ENCODE measurements around the gene PAQR8. TPM values are rescaled to one million over a fixed set of nuclear protein-coding genes. Genes with fewer than 3 reads are reported as not detected.
"Not testable (repeated sequence)": the region's sequence is repeated elsewhere in the genome, so short reads cannot be mapped to it uniquely, and the experiment has no call there.

Gene PAQR8
- polyA plus RNA-seq, 4 donors = 19.9 to 31.4 (median 28.6) TPM

GRCh38 chr6:52405243-52405642 lies 43.3 kb downstream of the PAQR8 start:
- no peak for DNase-seq (ENCODE audit: low read depth in 4 of 4, low spot score in 2 of 4)

GRCh38 chr6:52407467-52407866 lies 45.5 kb downstream of the PAQR8 start:
- DNase-seq (ENCODE audit: low read depth in 4 of 4, low spot score in 2 of 4) = no peak

GRCh38 chr6:52409499-52409898 lies 47.5 kb downstream of the PAQR8 start:
- no peak for DNase-seq (ENCODE audit: low read depth in 4 of 4, low spot score in 2 of 4)

GRCh38 chr6:52410979-52411378 lies 49.0 kb downstream of the PAQR8 start:
- DNase-seq (ENCODE audit: low read depth in 4 of 4, low spot score in 2 of 4) = no peak

- no peak for DNase-seq (ENCODE audit: low read depth in 4 of 4, low spot score in 2 of 4)
These were observed 50.0 kb downstream of the PAQR8 start for GRCh38 chr6:52411911-52412310.

- no peak for DNase-seq (ENCODE audit: low read depth in 4 of 4, low spot score in 2 of 4)
These were observed 53.4 kb downstream of the PAQR8 start for GRCh38 chr6:52415333-52415732.

- no peak for DNase-seq (ENCODE audit: low read depth in 4 of 4, low spot score in 2 of 4)
These were observed 54.1 kb downstream of the PAQR8 start for GRCh38 chr6:52415917-52416628.

GRCh38 chr6:52416629-52417151 lies 54.7 kb downstream of the PAQR8 start:
- peak in 2 of 4 donors; percentile 46 to 72 for DNase-seq (ENCODE audit: low read depth in 4 of 4, low spot score in 2 of 4)

GRCh38 chr6:52417675-52418111 lies 55.7 kb downstream of the PAQR8 start:
- DNase-seq (ENCODE audit: low read depth in 4 of 4, low spot score in 2 of 4) = no peak

- no peak for DNase-seq (ENCODE audit: low read depth in 4 of 4, low spot score in 2 of 4)
These were observed 56.7 kb downstream of the PAQR8 start for GRCh38 chr6:52418606-52419005.

- DNase-seq (ENCODE audit: low read depth in 4 of 4, low spot score in 2 of 4) = peak; percentile 91 to 97 (median 95)
These were observed 58.1 kb downstream of the PAQR8 start, which contains the start of gene EFHC1 for GRCh38 chr6:52419809-52420667. EFHC1 (plus strand) TSS chr6:52420342; CDS start chr6:52420411, 69 bp downstream.

GRCh38 chr6:52420668-52421358 lies 58.9 kb downstream of the PAQR8 start:
- no peak for DNase-seq (ENCODE audit: low read depth in 4 of 4, low spot score in 2 of 4)

- no peak for DNase-seq (ENCODE audit: low read depth in 4 of 4, low spot score in 2 of 4)
These were observed 60.2 kb downstream of the PAQR8 start for GRCh38 chr6:52422156-52422555.

- DNase-seq (ENCODE audit: low read depth in 4 of 4, low spot score in 2 of 4) = no peak
These were observed 61.5 kb downstream of the PAQR8 start for GRCh38 chr6:52423448-52423847.

- DNase-seq (ENCODE audit: low read depth in 4 of 4, low spot score in 2 of 4) = no peak
These were observed 62.0 kb downstream of the PAQR8 start for GRCh38 chr6:52423971-52424381.

GRCh38 chr6:52424513-52424912 lies 62.6 kb downstream of the PAQR8 start:
- no peak for DNase-seq (ENCODE audit: low read depth in 4 of 4, low spot score in 2 of 4)

- no peak for DNase-seq (ENCODE audit: low read depth in 4 of 4, low spot score in 2 of 4)
These were observed 64.7 kb downstream of the PAQR8 start for GRCh38 chr6:52426667-52427066.

- DNase-seq (ENCODE audit: low read depth in 4 of 4, low spot score in 2 of 4) = not testable (repeated sequence)
These were observed 71.3 kb downstream of the PAQR8 start for GRCh38 chr6:52433294-52433693.

GRCh38 chr6:52435345-52435744 lies 73.4 kb downstream of the PAQR8 start:
- no peak for DNase-seq (ENCODE audit: low read depth in 4 of 4, low spot score in 2 of 4)

- no peak for DNase-seq (ENCODE audit: low read depth in 4 of 4, low spot score in 2 of 4)
These were observed 77.0 kb downstream of the PAQR8 start for GRCh38 chr6:52438926-52439325.

- DNase-seq (ENCODE audit: low read depth in 4 of 4, low spot score in 2 of 4) = no peak
These were observed 92.6 kb downstream of the PAQR8 start for GRCh38 chr6:52454556-52454955.

Data from left renal cortex interstitium (tissue), 4 donors.